ENCODE data around the gene ARHGAP44. TPM values are rescaled to one million over a fixed set of nuclear protein-coding genes. Genes with fewer than 3 reads are reported as not detected.

The ARHGAP44 gene
- total RNA-seq, 1 donor: not detected

DNA sequence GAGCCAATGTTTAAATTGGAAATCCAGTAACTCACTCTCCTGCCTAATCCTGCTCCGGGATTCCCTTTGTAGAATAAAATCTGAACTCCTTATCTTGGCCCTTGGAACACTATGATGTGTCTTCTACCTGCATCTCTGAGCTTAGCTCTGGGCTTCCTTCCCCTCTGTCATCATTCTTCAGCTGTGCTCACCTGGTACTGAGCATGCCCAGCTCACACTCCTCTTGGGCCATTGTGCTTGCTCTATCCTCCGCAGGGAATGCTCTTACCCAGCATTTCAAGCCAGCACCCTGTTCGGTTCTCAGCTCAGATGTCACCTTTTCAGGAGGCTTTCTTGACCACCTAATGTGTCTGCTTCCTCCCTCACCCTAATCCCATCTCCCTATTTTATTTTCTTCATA is 112.7 kb downstream of the ARHGAP44 start:
- H3K4me3 ChIP-seq (ENCODE audit: low read length): no peak overlapping the region
- no peaks in the 10 kb centered on the region for H3K4me1 ChIP-seq (ENCODE audit: insufficient read depth, low read length)
- H3K9me3 ChIP-seq (ENCODE audit: low read depth, low read length): no peaks in the 10 kb centered on the region
- H3K27me3 ChIP-seq (ENCODE audit: insufficient read depth, low read length): no peaks in the 10 kb centered on the region

DNA sequence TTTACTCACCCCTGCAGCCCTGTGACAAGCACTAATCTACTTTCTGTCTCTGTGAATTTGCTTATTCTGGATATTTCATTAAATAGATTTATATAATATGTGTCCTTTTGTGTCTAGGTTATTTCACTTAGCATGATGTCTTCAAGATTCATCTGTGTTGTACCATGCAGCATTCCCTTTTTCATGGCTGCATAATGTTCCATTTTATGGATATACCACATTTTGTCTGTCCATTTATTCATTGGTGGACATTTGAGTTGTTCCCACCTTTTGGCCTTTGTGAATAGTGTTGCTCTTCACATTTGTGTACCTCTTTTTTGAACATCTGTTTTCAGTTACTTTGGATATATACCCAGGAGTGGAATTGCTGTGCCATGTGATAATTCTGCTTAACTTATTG is 118.2 kb downstream of the ARHGAP44 start:
- no peaks in the 10 kb centered on the region for H3K4me1 ChIP-seq (ENCODE audit: insufficient read depth, low read length)
- no peak overlapping the region for H3K4me3 ChIP-seq (ENCODE audit: low read length)
- H3K9me3 ChIP-seq (ENCODE audit: low read depth, low read length): no peaks in the 10 kb centered on the region
- no peaks in the 10 kb centered on the region for H3K27me3 ChIP-seq (ENCODE audit: insufficient read depth, low read length)

DNA sequence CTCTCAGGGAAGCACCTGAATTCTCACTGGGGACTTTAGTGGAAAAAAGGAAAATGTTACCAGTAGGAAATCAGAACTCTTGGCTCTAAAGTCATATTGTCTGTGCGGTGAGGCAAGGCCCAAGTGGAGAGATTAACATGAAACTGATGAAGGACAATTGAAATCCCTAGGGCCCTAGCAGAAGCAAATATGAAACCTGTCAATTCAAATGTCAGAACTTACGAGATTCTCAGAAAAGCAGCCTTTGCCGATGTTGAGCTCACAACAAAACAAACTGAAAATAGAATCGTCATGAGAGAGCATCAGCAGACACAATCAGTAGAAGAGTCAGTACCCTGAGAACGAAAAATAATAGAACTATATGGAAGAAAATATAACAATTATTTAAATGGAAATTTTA is 119.7 kb downstream of the ARHGAP44 start:
- no peaks in the 10 kb centered on the region for H3K9me3 ChIP-seq (ENCODE audit: low read depth, low read length)
- no peaks in the 10 kb centered on the region for H3K4me1 ChIP-seq (ENCODE audit: insufficient read depth, low read length)
- H3K4me3 ChIP-seq (ENCODE audit: low read length): no peak overlapping the region
- no peaks in the 10 kb centered on the region for H3K27me3 ChIP-seq (ENCODE audit: insufficient read depth, low read length)

DNA sequence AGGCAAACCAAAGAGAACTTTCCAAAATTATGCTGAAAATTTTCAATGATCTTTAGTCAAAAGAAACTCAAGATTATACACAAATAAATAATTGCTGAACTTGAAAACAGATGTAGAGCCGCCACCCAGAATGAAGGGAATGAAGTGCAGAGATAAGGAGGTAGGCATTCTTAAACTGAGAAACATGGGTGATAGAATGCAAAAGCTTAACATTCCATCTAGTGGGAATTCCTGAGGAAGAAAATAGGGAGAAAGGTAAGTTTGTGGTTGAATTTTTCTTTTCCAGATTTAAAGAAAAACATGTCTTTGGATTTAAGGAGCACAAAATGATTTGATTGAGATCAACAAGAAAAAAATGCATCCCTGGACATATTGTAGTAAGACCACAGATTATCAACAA is 120.2 kb downstream of the ARHGAP44 start:
- Histone ChIP-seq H3K9me3 (ENCODE audit: low read depth, low read length) (no peaks in the 10 kb centered on the region), H3K4me3 (ENCODE audit: low read length) (no peak overlapping the region), H3K27me3 (ENCODE audit: insufficient read depth, low read length) (no peaks in the 10 kb centered on the region), H3K4me1 (ENCODE audit: insufficient read depth, low read length) (no peaks in the 10 kb centered on the region)

DNA sequence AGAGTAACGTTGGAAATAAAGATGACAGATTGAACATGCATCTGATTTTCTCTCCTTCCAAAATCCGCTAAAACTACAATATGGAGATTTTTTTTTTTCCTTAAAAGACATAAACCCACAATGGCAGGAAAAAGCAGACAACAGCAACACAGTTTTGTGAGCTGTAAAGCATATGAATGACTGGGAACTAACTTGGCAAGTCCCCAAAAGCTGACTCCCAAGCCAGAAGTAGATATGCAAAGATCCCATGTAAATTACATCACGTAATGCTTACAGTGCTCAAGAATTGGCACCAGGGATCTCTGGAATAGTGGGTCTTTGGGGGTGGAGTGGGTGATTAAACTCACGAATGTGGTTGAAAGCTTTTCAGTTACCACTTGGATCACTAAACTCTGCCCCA is 121.9 kb downstream of the ARHGAP44 start:
- no peak overlapping the region for H3K4me3 ChIP-seq (ENCODE audit: low read length)
- no peaks in the 10 kb centered on the region for H3K9me3 ChIP-seq (ENCODE audit: low read depth, low read length)
- no peaks in the 10 kb centered on the region for H3K4me1 ChIP-seq (ENCODE audit: insufficient read depth, low read length)
- no peaks in the 10 kb centered on the region for H3K27me3 ChIP-seq (ENCODE audit: insufficient read depth, low read length)

DNA sequence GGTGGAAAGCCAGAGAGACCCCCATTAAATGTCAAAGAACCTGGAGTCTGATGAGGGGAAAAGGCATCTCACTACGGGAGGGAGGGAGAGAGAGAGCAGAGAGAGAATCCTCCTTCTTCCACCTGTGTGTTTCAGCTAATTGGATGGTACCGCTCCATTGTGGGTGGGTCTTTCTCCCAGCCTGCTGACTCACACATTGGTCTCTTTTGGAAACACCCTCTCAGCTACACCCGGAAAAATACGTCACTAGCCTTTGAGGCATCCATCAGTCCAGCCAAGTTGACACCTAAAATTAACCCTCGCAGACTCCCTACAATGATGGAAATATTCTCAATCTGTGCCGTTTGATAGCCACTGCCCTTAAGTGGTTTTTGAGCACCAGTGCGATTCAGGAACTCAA is 128.1 kb downstream of the ARHGAP44 start:
- no peaks in the 10 kb centered on the region for H3K4me1 ChIP-seq (ENCODE audit: insufficient read depth, low read length)
- no peak overlapping the region for H3K4me3 ChIP-seq (ENCODE audit: low read length)
- H3K9me3 ChIP-seq (ENCODE audit: low read depth, low read length): no peaks in the 10 kb centered on the region
- H3K27me3 ChIP-seq (ENCODE audit: insufficient read depth, low read length): no peaks in the 10 kb centered on the region

DNA sequence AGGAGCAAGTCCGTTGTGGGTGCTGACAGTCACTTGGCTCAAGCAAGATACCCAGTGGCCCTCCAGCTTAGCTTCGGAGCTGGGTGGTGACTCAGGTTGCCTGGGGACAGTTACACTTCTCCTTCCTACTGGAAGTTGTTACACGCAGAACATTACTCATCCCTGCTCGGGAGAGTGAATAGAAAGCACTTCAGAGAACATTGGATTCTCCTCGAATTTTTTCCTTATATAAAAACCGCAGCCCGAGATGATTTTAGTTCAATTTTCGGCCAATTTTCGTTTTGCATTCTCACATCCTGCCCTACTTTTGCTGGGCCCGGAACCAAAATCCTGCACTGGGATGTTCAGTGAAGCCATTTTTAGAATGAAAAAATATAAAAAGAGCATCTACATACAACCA is 128.8 kb downstream of the ARHGAP44 start:
- Histone ChIP-seq H3K9me3 (ENCODE audit: low read depth, low read length) (no peaks in the 10 kb centered on the region), H3K4me3 (ENCODE audit: low read length) (no peak overlapping the region), H3K27me3 (ENCODE audit: insufficient read depth, low read length) (no peaks in the 10 kb centered on the region), H3K4me1 (ENCODE audit: insufficient read depth, low read length) (no peaks in the 10 kb centered on the region)

DNA sequence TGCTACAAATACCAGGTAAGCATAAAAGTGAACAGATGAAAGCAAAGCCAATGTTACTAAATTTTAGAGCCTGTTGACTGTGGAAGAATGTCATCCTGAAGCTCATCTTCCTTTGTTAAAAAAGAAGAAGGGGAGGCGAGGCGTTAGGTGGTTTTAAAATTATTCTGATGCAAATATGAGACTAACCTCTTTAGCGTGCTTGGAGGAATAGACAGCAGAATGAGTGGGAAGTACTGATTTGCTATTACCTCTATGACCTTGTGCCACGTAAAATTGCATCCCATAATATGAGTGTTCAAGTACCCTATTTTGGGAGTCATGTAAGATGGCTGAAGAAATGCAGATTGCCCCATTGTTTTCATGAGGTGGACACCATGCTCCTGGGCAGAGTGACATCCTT is 132.8 kb downstream of the ARHGAP44 start:
- Histone ChIP-seq H3K27me3 (ENCODE audit: insufficient read depth, low read length) (no peaks in the 10 kb centered on the region), H3K4me3 (ENCODE audit: low read length) (no peak overlapping the region), H3K9me3 (ENCODE audit: low read depth, low read length) (no peaks in the 10 kb centered on the region), H3K4me1 (ENCODE audit: insufficient read depth, low read length) (no peaks in the 10 kb centered on the region)

DNA sequence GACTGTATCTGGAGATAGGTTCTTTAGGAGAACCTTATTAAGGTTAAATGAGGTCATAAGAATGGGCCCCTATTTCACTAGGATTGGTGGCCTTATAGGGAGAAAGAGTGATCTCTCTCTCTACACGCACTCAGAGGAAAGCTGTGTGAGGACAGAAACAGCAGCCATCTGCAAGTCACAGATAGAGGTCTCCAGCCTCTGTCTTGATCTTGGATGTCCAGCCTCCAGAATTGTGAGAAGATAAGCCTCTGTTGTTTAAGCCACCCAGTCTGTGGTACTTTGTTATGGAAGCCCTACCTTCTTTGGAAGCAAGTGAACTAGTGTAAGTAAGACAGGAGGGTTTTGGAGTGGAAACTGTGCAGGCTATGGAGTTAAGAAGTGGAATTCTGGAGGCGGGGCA is 135.3 kb downstream of the ARHGAP44 start:
- H3K9me3 ChIP-seq (ENCODE audit: low read depth, low read length): no peaks in the 10 kb centered on the region
- no peak overlapping the region for H3K4me3 ChIP-seq (ENCODE audit: low read length)
- no peaks in the 10 kb centered on the region for H3K27me3 ChIP-seq (ENCODE audit: insufficient read depth, low read length)
- no peaks in the 10 kb centered on the region for H3K4me1 ChIP-seq (ENCODE audit: insufficient read depth, low read length)

DNA sequence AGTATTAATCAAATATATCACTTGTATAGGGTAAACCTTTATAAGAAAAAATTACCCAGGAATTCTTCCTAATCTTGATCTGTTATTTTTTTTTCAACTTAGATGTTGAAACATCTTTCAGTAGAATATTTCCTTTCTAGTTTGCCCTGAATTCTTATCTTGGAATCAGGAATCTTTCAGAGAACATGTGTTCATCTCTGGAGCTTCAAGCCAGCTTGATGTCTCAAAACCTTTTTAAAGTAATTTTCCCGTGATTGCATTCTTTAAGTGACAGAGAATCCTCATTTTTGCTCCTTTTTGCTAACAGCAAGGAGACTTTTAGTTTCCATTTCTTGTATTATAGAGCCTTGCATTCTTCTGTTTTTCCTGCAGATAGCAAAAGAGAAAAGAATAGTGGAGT is 137.7 kb downstream of the ARHGAP44 start:
- no peaks in the 10 kb centered on the region for H3K4me1 ChIP-seq (ENCODE audit: insufficient read depth, low read length)
- H3K27me3 ChIP-seq (ENCODE audit: insufficient read depth, low read length): no peaks in the 10 kb centered on the region
- no peaks in the 10 kb centered on the region for H3K9me3 ChIP-seq (ENCODE audit: low read depth, low read length)
- H3K4me3 ChIP-seq (ENCODE audit: low read length): no peak overlapping the region

DNA sequence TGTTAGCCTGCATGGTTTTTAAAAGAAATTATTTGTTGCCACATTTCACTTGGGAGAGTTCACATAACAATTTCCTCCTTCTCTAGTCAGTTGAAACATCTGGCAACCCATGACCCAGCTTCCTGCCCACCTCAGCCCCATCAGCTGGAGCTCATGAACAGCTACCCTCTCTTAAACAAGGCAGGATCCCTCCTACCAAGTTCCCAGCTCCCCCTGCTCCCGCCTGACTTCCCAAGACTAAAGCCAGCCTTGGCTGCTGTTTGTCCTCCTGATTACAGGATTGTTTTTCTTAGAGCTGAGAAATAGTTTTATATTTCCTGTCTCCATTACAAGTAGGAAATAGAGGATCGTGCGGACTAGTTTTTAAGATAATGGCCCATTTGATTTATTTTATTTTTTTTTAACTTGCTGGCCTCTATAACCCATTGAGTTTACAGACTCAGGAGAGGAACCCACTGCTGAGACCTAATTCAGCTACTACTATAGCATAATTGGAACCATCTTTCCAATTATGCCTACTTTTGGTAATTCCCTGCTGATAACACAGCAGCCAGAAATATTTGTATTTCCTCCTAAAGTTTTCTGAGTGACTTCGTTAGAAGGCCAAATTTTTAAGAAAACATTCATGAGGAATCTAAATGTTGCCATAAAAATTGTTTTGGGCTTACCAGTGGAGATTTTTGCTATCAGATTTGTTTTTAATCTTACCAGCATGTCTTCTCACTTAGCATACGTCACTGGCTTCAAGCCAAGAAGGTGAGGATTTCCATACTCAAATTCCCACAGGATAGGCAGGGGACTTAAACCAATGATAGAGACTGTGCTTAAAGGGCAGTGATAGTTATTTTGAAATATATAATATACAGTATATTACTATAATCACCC is 138.5 kb downstream of the ARHGAP44 start:
- Histone ChIP-seq H3K4me1 (ENCODE audit: insufficient read depth, low read length) (no peaks in the 10 kb centered on the region), H3K27me3 (ENCODE audit: insufficient read depth, low read length) (no peaks in the 10 kb centered on the region), H3K9me3 (ENCODE audit: low read depth, low read length) (no peaks in the 10 kb centered on the region)

DNA sequence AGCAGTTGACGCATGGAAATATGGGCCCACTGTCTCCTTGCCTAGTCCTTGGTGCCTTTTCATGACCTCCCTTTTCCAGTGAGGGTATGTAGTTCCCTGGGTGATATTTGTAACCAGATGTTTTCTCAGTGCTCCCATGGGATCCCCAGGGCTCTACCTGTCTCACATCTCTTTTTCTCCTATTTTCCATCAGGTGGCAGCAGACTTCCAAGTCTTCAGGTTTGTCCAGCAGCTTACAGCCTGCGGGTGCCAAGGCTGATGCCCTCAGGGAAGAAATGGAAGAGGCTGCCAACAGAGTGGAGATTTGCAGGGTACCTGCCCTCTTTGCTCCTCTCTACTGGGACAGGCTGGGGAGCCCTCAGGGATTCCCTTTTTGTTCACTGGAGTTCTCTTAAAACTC is 139.4 kb downstream of the ARHGAP44 start:
- H3K27me3 ChIP-seq (ENCODE audit: insufficient read depth, low read length): no peaks in the 10 kb centered on the region
- no peaks in the 10 kb centered on the region for H3K9me3 ChIP-seq (ENCODE audit: low read depth, low read length)
- H3K4me3 ChIP-seq (ENCODE audit: low read length): no peak overlapping the region
- H3K4me1 ChIP-seq (ENCODE audit: insufficient read depth, low read length): no peaks in the 10 kb centered on the region

More for the DNA sequence above, 138.5 kb downstream of the ARHGAP44 start:
- H3K4me3 ChIP-seq (ENCODE audit: low read length): no peak overlapping the region

DNA sequence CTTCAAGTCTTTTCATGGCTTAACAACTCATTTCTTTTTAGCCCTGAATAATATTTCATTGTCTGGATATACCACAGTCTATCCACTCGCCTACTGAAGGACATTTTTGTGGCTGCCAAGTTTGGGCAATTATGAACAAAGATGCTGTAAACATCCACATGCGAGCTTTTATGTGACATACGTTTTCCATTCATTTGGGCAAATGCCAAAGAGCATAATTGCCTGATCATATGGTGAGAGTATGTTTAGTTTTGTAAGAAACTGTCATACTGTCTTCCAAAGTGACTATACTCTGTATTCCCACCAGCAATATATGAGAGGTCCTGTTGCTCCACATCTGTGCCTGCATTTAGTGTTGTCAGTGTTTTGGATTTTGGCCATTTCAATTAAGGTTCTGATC is 147.2 kb downstream of the ARHGAP44 start:
- Histone ChIP-seq H3K4me1 (ENCODE audit: insufficient read depth, low read length) (no peaks in the 10 kb centered on the region), H3K4me3 (ENCODE audit: low read length) (no peak overlapping the region), H3K27me3 (ENCODE audit: insufficient read depth, low read length) (no peaks in the 10 kb centered on the region), H3K9me3 (ENCODE audit: low read depth, low read length) (no peaks in the 10 kb centered on the region)

DNA sequence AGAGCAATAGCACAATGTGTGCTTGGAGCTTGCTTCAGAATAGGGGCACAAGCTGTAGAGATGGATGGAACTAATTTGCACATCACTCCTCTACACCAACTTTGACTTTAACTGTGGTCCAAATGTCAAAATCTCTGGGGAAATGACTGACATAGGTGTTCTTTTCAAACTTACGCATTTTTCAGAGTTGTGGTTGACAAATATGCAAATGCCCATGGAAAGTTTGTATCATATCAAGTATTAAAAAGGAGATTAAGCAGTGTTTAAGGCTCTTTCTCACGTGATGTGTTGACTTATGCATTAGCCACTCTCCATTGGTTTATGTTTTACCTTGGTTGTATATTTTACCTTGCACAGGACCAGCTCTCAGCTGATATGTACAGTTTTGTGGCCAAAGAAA is 151.4 kb downstream of the ARHGAP44 start:
- H3K9me3 ChIP-seq (ENCODE audit: low read depth, low read length): no peaks in the 10 kb centered on the region
- no peaks in the 10 kb centered on the region for H3K27me3 ChIP-seq (ENCODE audit: insufficient read depth, low read length)
- no peaks in the 10 kb centered on the region for H3K4me1 ChIP-seq (ENCODE audit: insufficient read depth, low read length)
- H3K4me3 ChIP-seq (ENCODE audit: low read length): no peak overlapping the region

DNA sequence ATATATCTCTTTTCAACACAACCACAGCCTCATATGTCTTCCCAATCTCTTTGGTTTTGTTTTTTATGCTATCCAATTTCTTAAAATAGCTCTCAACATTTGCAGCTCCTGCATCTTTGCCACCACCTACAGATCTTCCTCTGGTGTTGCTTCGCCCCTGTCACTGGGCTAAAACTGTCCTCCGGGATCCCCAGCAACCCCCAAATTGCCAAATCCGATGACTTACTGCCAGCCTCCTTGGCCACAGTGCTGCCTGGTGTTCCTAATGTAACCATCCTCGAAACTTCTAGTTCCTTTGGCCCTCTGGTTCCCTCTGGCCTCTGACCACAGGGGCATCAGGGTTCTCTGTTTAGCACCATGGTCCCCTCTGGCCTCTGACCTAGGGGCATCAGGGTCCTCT is 157.7 kb downstream of the ARHGAP44 start:
- no peaks in the 10 kb centered on the region for H3K9me3 ChIP-seq (ENCODE audit: low read depth, low read length)
- H3K27me3 ChIP-seq (ENCODE audit: insufficient read depth, low read length): no peaks in the 10 kb centered on the region
- no peak overlapping the region for H3K4me3 ChIP-seq (ENCODE audit: low read length)
- no peaks in the 10 kb centered on the region for H3K4me1 ChIP-seq (ENCODE audit: insufficient read depth, low read length)

DNA sequence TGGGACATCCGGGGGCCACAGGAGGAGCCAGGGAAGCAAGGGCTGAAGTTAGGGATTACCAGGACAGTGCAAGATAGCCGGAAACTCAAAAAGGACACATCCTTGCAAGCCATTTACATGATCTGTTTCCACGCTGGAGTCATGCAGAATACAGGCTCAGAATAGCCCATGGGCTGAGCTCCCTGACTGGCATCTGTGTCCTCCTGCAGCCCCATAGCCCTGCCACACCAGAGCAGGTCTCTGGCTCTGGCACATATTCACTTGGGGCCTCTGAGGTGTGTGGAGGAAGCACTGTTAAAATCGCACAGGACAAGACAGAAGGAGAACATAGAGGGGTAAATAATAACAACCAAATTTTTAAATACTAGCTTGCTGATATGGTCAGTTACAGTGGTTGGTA is 162.7 kb downstream of the ARHGAP44 start:
- Histone ChIP-seq H3K4me1 (ENCODE audit: insufficient read depth, low read length) (no peaks in the 10 kb centered on the region), H3K4me3 (ENCODE audit: low read length) (no peak overlapping the region), H3K9me3 (ENCODE audit: low read depth, low read length) (no peaks in the 10 kb centered on the region)

More for the DNA sequence above, 162.7 kb downstream of the ARHGAP44 start:
- H3K27me3 ChIP-seq (ENCODE audit: insufficient read depth, low read length): no peaks in the 10 kb centered on the region

All from mononuclear cell (primary cell).